MM.1S (cell line): Measurements from ENCODE around the gene TRIM25.

ENCODE experiments used
- CTCF ChIP-seq: fragments of 300-600 bp; sonication (generic); IDR thresholded peaks from 2 replicates; pipeline ENCODE4 v1.5.1; 2016; ENCODE audit warnings: antibody characterized with exemption, low read length, mixed read lengths
- EZH2 ChIP-seq: fragments of 300-600 bp; sonication (generic); optimal IDR thresholded peaks from 2 replicates; pipeline ENCODE3; 2017; ENCODE audit warnings: low read depth, mild to moderate bottlenecking, antibody characterized with exemption, low read length, mixed read lengths
- EZH2phosphoT487 ChIP-seq: fragments of 300-600 bp; sonication (generic); IDR thresholded peaks from 2 replicates; pipeline ENCODE4 v1.6.1; 2018; ENCODE audit warnings: antibody characterized with exemption, low read length

- TF ChIP-seq CTCF (no peak), EZH2 (no peak), EZH2phosphoT487 (no peak)
Observed at GRCh38 chr17:56913867-56914580, at the start of gene TRIM25.
